Breast epithelium (tissue), 3 donors: Measurements from ENCODE around the gene LMNA.

Experiments used
- CTCF ChIP-seq, 3 donors: fragments of 450-650 bp; IDR thresholded peaks; one replicate each; pipeline ENCODE4 v1.5.1; 2016 to 2017; ENCODE audit warnings: antibody characterized with exemption in 3 of 3, mild to moderate bottlenecking in 3 of 3, moderate library complexity in 3 of 3
- POLR2A ChIP-seq: fragments of 450-650 bp; IDR thresholded peaks from one replicate; pipeline ENCODE4 v1.6.1; 2016; ENCODE audit warnings: antibody characterized with exemption, mild to moderate bottlenecking, moderate library complexity
- POLR2AphosphoS5 ChIP-seq, 3 donors: sonication (generic); formaldehyde crosslinking; IDR thresholded peaks; one replicate each; pipeline ENCODE4 v1.6.1; 2017; ENCODE audit warnings: antibody characterized with exemption in 3 of 3

- no peak for TF ChIP-seq CTCF (IDR thresholded peaks at IDR 0.05)
- TF ChIP-seq POLR2A, result no peak
- peak in 1 of 3 donors; percentile 70 for TF ChIP-seq POLR2AphosphoS5 (IDR thresholded peaks at IDR 0.05)
Observed at GRCh38 chr1:156114919-156115513, 505 bp downstream of the LMNA start.
